Measurements from ENCODE around the gene EPRS1. TPM values are rescaled to one million over a fixed set of nuclear protein-coding genes. Genes with fewer than 3 reads are reported as not detected.
"Not testable (repeated sequence)": the region's sequence is repeated elsewhere in the genome, so short reads cannot be mapped to it uniquely, and the experiment has no call there.

Gene EPRS1
- polyA plus RNA-seq (2013, experiment 1 of 2): 97.6 TPM
- polyA plus RNA-seq (2013, experiment 2 of 2): 108 TPM

GRCh38 chr1:220046052-220046930, at the start of gene EPRS1:
EPRS1 (minus strand) TSS chr1:220046505; CDS start chr1:220046388, 117 bp downstream.
- Histone ChIP-seq H3K9me3 (ENCODE audit: control insufficient read depth, low read length) (no peaks in the 10 kb centered on the region), H3K27ac (ENCODE audit: low read depth, low read length, severe bottlenecking) (peak within 1 kb of the TSS; percentile 84), H3K36me3 (ENCODE audit: control insufficient read depth, insufficient read depth, low read length) (peaks cover 6% of the 10 kb centered on the region), H3K4me3 (ENCODE audit: extremely low read depth, insufficient read depth, low read length, poor library complexity, severe bottlenecking) (peak within 1 kb of the TSS; percentile 95), H3K4me1 (ENCODE audit: control insufficient read depth, insufficient read depth, low read length, poor library complexity, severe bottlenecking) (peaks cover 5% of the 10 kb centered on the region)
- 0% methylated on average over 56 to 61 of the region's 71 CpGs for WGBS, 2 experiments (ENCODE audit: insufficient coverage in 2 of 2)

DNA sequence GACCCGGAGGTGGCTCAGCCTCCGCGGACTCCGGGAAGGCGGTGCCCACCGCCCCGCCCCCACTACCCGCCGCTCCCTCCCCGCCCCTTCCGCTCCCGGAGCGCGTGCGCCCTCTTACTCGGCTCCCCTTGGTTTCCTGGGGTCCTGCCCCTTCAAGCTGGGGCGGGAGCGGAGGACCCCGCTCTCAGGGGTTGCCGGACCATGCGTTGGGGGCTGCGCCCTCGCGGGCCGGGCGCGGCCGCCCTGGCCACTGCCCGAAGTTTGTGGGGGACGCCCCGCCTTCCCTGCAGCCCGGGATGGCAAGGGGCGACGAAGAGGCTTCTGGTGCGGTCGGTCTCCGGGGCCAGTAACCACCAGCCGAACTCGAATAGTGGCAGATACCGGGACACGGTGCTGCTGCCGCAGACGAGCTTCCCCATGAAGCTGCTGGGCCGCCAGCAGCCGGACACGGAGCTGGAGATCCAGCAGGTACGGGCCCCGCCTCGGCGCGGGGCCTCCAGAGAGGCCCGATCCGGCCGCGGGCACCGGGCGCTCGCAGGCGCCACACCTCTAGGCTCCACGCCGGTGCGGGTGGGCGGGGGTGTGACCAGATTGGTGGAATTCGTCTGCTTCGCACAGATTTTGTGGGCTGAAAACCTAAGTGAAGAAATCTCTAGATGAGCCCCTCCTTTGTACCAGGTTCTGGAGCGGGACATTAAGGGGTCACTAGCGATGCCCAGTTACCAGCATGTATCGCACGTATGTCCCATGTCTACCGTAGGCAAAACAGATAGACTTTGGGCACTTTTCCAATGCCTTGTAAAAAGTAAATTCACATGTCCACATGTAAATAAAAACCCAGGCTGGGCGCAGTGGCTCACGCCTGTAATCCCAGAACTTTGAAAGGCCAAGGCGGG, 48.0 kb upstream of the EPRS1 start, which contains the start of gene IARS2:
Gene IARS2, plus strand, starts transcription at position 117 of the 896 bp plus-strand sequence. Its CDS starts 85 bp downstream, at position 202.
- no peaks in the 10 kb centered on the region for H3K9me3 ChIP-seq (ENCODE audit: control insufficient read depth, low read length)
- peak within 1 kb of the TSS; percentile 86 for H3K4me3 ChIP-seq (ENCODE audit: extremely low read depth, insufficient read depth, low read length, poor library complexity, severe bottlenecking)
- H3K36me3 ChIP-seq (ENCODE audit: control insufficient read depth, insufficient read depth, low read length): peaks cover 31% of the 10 kb centered on the region
- peak within 1 kb of the TSS; percentile 62 for H3K27ac ChIP-seq (ENCODE audit: low read depth, low read length, severe bottlenecking)
- 4% methylated on average over 44 to 52 of the region's 73 CpGs for WGBS, 2 experiments (ENCODE audit: insufficient coverage in 2 of 2)
- H3K4me1 ChIP-seq (ENCODE audit: control insufficient read depth, insufficient read depth, low read length, poor library complexity, severe bottlenecking): no peaks in the 10 kb centered on the region

DNA sequence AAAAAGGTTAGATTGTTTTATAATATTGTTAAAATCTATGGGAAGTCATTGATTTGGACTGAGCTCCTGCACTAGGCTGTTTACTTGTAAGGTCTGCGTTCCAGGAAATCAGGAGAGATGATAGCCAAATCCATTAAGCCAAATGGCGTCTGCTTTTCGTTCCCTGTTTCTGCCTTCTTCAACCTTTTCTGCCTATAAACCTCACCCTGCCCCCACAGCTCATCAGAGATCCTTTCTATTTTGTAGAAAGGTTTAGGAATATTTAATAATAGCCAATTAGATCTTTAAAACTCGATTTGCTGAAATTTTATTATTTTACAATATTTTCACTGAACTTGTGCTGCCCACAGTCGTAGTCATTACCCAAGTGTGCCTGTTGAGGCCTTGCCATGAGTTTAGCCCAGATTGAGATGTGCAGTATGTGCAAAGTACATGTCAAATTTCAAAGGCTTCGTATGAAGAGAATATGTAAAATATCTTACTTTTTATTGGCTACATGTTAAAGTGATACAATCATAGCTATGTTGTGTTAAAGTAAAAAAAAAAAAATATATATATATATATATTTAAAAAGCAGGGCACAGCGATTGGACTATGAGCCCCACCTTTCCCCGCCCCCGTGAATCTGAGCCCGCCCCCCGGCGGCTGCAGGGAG, 47.2 kb upstream of the EPRS1 start:
- H3K27ac ChIP-seq (ENCODE audit: low read depth, low read length, severe bottlenecking): peak overlapping the region; percentile 24
- H3K4me3 ChIP-seq (ENCODE audit: extremely low read depth, insufficient read depth, low read length, poor library complexity, severe bottlenecking): peak overlapping the region; percentile 86
- H3K36me3 ChIP-seq (ENCODE audit: control insufficient read depth, insufficient read depth, low read length): peaks cover 26% of the 10 kb centered on the region
- no peaks in the 10 kb centered on the region for H3K9me3 ChIP-seq (ENCODE audit: control insufficient read depth, low read length)
- no peaks in the 10 kb centered on the region for H3K4me1 ChIP-seq (ENCODE audit: control insufficient read depth, insufficient read depth, low read length, poor library complexity, severe bottlenecking)
- 50 to 100% methylated on average over 2 to 3 of the region's 12 CpGs for WGBS, 2 experiments (ENCODE audit: insufficient coverage in 2 of 2)

DNA sequence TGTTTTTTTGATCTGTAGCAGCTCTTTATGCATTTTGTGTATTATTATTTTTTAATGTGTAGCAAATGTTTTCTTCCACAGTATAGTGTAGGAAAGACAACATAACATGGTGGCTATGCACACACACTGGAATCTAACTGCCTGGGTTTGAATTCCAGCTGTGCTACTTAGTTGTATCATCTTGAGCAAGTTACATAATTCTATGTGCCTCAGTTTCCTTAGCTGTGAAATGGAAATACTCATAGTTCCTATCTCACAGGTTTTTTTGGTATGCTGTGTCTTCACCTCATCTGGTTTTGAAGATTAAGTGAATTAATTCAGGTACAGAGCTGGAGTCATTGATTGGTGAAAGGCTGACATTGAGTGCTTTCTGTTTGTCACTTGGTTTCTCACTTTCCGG, 46.4 kb upstream of the EPRS1 start:
- H3K4me1 ChIP-seq (ENCODE audit: control insufficient read depth, insufficient read depth, low read length, poor library complexity, severe bottlenecking): no peaks in the 10 kb centered on the region
- H3K36me3 ChIP-seq (ENCODE audit: control insufficient read depth, insufficient read depth, low read length): peaks cover 18% of the 10 kb centered on the region
- WGBS, 2 experiments (ENCODE audit: insufficient coverage in 2 of 2): no CpG with 5 or more reads among the region's 1 CpG
- H3K4me3 ChIP-seq (ENCODE audit: extremely low read depth, insufficient read depth, low read length, poor library complexity, severe bottlenecking): no peak overlapping the region
- no peaks in the 10 kb centered on the region for H3K9me3 ChIP-seq (ENCODE audit: control insufficient read depth, low read length)
- H3K27ac ChIP-seq (ENCODE audit: low read depth, low read length, severe bottlenecking): no peak overlapping the region

GRCh38 chr1:220089650-220090556, 43.6 kb upstream of the EPRS1 start, which contains the start of gene BPNT1:
BPNT1 (minus strand) TSS chr1:220089788; CDS start chr1:220079846, 9,942 bp downstream.
- 3 to 6% methylated on average over 20 to 28 of the region's 35 CpGs for WGBS, 2 experiments (ENCODE audit: insufficient coverage in 2 of 2)
- Histone ChIP-seq H3K27ac (ENCODE audit: low read depth, low read length, severe bottlenecking) (no peak within 1 kb of the TSS), H3K4me3 (ENCODE audit: extremely low read depth, insufficient read depth, low read length, poor library complexity, severe bottlenecking) (peak within 1 kb of the TSS; percentile 65), H3K9me3 (ENCODE audit: control insufficient read depth, low read length) (no peaks in the 10 kb centered on the region), H3K4me1 (ENCODE audit: control insufficient read depth, insufficient read depth, low read length, poor library complexity, severe bottlenecking) (no peaks in the 10 kb centered on the region), H3K36me3 (ENCODE audit: control insufficient read depth, insufficient read depth, low read length) (no peaks in the 10 kb centered on the region)

DNA sequence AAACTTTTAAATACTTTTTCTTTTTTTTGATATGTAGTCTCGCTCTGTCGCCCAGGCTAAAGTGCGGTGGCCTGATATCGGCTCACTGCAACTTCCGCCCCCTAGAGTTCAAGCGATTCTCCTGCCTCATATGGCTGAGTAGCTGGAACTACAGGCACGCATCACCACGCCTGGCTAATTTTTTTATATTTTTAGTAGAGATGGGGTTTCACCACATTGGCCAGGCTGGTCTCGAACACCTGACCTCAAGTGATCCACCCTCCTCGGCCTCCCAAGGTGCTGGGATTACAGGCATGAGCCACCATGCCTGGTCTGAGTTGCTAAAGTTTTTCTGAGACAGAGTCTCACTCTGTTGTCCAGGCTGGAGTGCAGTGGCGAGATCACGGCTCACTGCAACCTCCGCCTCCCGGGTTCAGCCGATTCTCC, 40.0 kb upstream of the EPRS1 start:
- not testable (repeated sequence) for H3K36me3 ChIP-seq (ENCODE audit: control insufficient read depth, insufficient read depth, low read length); H3K9me3 ChIP-seq (ENCODE audit: control insufficient read depth, low read length); H3K27ac ChIP-seq (ENCODE audit: low read depth, low read length, severe bottlenecking); H3K4me1 ChIP-seq (ENCODE audit: control insufficient read depth, insufficient read depth, low read length, poor library complexity, severe bottlenecking); H3K4me3 ChIP-seq (ENCODE audit: extremely low read depth, insufficient read depth, low read length, poor library complexity, severe bottlenecking)
- 84 to 91% methylated on average over 13 to 15 of the region's 15 CpGs for WGBS, 2 experiments (ENCODE audit: insufficient coverage in 2 of 2)

- Histone ChIP-seq H3K9me3 (ENCODE audit: control insufficient read depth, low read length) (no peaks in the 10 kb centered on the region), H3K4me3 (ENCODE audit: extremely low read depth, insufficient read depth, low read length, poor library complexity, severe bottlenecking) (no peak overlapping the region), H3K4me1 (ENCODE audit: control insufficient read depth, insufficient read depth, low read length, poor library complexity, severe bottlenecking) (no peaks in the 10 kb centered on the region), H3K36me3 (ENCODE audit: control insufficient read depth, insufficient read depth, low read length) (peaks cover 2% of the 10 kb centered on the region), H3K27ac (ENCODE audit: low read depth, low read length, severe bottlenecking) (no peak overlapping the region)
- no CpG with 5 or more reads among the region's 1 CpG for WGBS, 2 experiments (ENCODE audit: insufficient coverage in 2 of 2)
Measured at GRCh38 chr1:220084460-220084859, 38.2 kb upstream of the EPRS1 start.

DNA sequence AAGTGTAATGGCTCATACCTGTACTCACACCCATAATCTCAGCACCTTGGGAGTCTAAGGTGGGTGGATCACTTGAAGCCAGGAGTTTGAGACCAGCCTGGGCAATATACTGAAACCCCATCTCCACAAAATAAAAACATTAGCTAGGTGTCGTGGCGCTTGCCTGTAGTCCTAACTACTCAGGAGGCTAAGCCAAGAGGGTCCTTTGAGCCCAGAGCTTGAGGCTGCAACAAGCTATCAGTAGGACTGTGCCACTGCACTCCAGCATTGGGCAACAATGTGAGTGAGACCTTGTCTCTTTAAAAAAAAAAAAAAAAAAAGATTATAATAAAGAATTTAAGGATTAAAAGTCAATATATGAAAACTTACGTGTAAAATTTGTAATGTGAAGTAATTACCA, 31.6 kb upstream of the EPRS1 start:
- H3K4me3 ChIP-seq (ENCODE audit: extremely low read depth, insufficient read depth, low read length, poor library complexity, severe bottlenecking): no peak overlapping the region
- no peaks in the 10 kb centered on the region for H3K4me1 ChIP-seq (ENCODE audit: control insufficient read depth, insufficient read depth, low read length, poor library complexity, severe bottlenecking)
- H3K27ac ChIP-seq (ENCODE audit: low read depth, low read length, severe bottlenecking): no peak overlapping the region
- H3K36me3 ChIP-seq (ENCODE audit: control insufficient read depth, insufficient read depth, low read length): peaks cover 11% of the 10 kb centered on the region
- no peaks in the 10 kb centered on the region for H3K9me3 ChIP-seq (ENCODE audit: control insufficient read depth, low read length)
- whole genome bisulfite sequencing, 2 experiments (ENCODE audit: insufficient coverage in 2 of 2): 100% methylated on average over 2 of the region's 3 CpGs

DNA sequence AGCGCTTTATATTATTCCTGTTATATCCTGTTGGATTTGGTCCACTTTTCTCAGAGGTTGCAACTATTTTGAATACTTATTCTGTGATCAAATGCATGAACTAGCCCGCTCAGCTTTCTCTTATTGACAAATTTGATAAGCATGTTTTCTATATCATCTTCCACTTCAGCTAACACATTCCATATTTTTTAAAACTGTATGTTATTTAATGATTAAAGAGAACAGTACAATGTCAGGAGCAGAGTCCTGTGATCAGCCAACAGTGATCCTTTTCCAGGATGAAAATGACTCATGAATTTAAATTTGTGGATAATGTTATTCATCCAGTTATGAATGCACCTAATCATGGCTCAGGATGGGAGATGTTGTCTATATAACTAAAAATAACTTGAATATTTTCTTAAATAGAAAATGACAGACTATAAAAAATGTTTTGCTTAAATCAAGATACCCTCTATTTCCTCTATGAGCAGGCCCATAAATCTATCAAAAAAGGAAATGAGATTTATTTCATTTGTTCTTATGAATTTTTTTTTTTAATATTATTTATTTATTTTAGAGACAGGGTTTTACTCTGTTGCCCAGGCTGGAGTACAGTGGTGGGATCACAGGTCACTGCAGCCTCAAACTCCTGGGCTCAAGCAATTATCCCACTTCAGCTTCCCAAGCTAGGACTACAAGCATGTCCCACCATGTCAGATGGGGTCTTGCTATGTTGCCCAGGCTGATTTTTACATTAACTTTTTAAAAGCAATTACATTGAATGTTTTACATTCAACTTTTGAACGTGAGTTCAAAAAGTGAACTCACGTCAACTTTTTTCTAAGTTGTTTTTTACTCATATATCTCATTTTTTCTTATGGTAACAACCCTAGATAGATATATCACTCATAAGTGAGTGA, 30.8 kb upstream of the EPRS1 start:
- WGBS, 2 experiments (ENCODE audit: insufficient coverage in 2 of 2): 100% methylated on average over 2 of the region's 4 CpGs; no CpG with 5 or more reads in 1 of the 2 experiments
- peaks cover 18% of the 10 kb centered on the region for H3K36me3 ChIP-seq (ENCODE audit: control insufficient read depth, insufficient read depth, low read length)
- H3K9me3 ChIP-seq (ENCODE audit: control insufficient read depth, low read length): no peaks in the 10 kb centered on the region
- H3K27ac ChIP-seq (ENCODE audit: low read depth, low read length, severe bottlenecking): no peak overlapping the region
- H3K4me1 ChIP-seq (ENCODE audit: control insufficient read depth, insufficient read depth, low read length, poor library complexity, severe bottlenecking): no peaks in the 10 kb centered on the region
- no peak overlapping the region for H3K4me3 ChIP-seq (ENCODE audit: extremely low read depth, insufficient read depth, low read length, poor library complexity, severe bottlenecking)
